C4-2B (cell line): ENCODE measurements around the gene IMMT.

ENCODE experiments used
- CTCF ChIP-seq: fragments of 450-650 bp; conservative IDR thresholded peaks from 2 replicates; pipeline ENCODE4 v1.5.1; 2017; ENCODE audit warnings: mild to moderate bottlenecking
- ZFX ChIP-seq: fragments of 450-650 bp; IDR thresholded peaks from 2 replicates; pipeline ENCODE4 v1.6.1; 2017

DNA sequence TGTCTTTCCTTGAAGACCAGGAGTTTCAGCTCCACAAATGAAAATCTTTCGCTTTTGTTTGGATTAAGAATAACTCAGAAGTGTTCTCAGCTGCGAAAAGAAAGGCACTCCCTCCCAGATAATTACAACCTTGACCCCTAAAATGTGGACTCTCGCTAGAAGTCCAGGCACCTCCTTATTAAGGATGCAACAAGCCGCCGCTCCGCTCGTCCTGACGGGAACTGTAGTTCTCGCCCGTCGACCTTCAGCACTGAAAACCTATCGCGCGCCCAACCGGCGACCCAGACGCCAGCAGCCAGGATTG, 559 bp downstream of the IMMT start:
- TF ChIP-seq CTCF (no peak), ZFX (no peak)
